ENCODE measurements around the gene HUS1.
A peak's percentile ranks its signal among the peaks of the same experiment; 100 is the strongest.

DNA sequence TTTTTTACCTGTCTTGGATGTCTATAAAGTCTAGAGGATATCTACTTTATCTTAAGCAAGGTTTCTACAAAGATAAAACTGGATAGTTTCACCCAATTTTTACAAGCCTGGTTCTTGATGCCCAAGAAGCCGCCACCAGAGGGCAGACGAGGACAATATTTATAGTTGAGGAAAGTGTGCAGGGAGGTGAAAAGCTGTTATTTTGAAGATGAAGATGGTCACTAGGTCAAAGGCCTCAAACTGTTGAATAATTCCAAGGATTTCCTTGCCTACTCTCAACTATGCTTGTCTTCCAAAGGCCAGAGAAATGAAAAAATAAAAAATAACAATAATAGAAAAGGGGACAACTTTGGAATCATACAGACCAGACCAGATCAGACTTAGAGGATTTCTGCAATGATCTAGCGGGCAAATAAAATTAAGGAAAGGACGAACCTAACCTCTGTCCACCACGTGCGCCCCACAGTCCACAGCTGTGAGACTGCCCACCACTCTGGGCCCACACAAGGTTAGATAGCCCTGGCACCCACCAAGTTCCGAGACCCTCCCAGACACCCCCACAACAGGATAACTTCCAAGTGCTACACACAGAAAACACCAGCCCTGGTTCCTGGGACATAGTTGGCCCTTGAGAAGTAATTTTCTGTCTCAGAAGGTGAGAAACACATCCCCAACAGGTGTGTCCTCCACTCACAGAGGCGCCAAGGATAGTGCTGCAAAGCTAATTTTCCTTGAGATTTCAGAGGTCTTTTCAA, 34.0 kb downstream of the HUS1 start:
- TF ChIP-seq CTCF (IDR thresholded peaks at IDR 0.05; ENCODE audit: poor library complexity) = peak; percentile 94
- TF ChIP-seq EZH2 (IDR thresholded peaks at IDR 0.05; ENCODE audit: borderline replicate concordance) = no peak

Measured in hepatocyte (in vitro differentiated cells).